ENCODE results near the gene GHRH. TPM values are rescaled to one million over a fixed set of nuclear protein-coding genes. Genes with fewer than 3 reads are reported as not detected.

Gene GHRH
- total RNA-seq, 1 experiment from 2014 or later = not detected

DNA sequence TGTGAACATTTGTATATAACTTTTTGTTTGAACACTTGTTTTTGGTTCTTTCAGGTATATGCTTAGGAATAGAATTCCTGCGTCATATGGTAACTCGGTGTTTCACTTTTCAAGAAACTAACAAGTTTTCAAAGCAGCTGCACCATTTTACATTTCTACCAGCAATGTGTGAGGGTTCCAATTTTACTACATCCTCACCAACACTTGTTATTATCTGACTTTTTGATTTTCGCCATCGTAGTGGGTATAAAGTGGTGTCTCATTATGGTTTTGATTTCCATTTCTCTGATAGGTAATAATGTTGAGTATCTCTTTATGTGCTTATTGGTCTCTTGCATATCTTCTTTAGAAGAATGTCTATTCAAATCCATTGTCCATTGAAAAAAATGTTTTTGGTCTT, 42.6 kb downstream of the GHRH start:
- TF ChIP-seq, protein P1, sequence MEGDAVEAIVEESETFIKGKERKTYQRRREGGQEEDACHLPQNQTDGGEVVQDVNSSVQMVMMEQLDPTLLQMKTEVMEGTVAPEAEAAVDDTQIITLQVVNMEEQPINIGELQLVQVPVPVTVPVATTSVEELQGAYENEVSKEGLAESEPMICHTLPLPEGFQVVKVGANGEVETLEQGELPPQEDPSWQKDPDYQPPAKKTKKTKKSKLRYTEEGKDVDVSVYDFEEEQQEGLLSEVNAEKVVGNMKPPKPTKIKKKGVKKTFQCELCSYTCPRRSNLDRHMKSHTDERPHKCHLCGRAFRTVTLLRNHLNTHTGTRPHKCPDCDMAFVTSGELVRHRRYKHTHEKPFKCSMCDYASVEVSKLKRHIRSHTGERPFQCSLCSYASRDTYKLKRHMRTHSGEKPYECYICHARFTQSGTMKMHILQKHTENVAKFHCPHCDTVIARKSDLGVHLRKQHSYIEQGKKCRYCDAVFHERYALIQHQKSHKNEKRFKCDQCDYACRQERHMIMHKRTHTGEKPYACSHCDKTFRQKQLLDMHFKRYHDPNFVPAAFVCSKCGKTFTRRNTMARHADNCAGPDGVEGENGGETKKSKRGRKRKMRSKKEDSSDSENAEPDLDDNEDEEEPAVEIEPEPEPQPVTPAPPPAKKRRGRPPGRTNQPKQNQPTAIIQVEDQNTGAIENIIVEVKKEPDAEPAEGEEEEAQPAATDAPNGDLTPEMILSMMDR (conservative IDR thresholded peaks at IDR 0.05) = no peak
- Histone ChIP-seq H3K79me1 (ENCODE audit: insufficient read depth, low read depth, low read length, poor library complexity, severe bottlenecking) (peaks cover 5% of the 10 kb centered on the region), H3K18ac (ENCODE audit: insufficient read length, low read depth, low read length) (no peak overlapping the region), H3K4me2 (ENCODE audit: insufficient read depth, insufficient read length, low read length) (no peak overlapping the region), H4K20me1 (ENCODE audit: control insufficient read depth, insufficient read depth, insufficient read length) (no peaks in the 10 kb centered on the region), H4K91ac (ENCODE audit: insufficient read length, low read depth, low read length) (no peak overlapping the region), H3K9ac (ENCODE audit: extremely low read depth, insufficient read length, low read length) (no peak overlapping the region), H3K4ac (ENCODE audit: low read depth, low read length) (no peak overlapping the region), H3K79me2 (ENCODE audit: insufficient read depth, low read length) (no peaks in the 10 kb centered on the region), H2AFZ (ENCODE audit: low read length) (no peak overlapping the region), H3K27ac (ENCODE audit: insufficient read length, low read depth, low read length) (no peak overlapping the region), H3K9me3 (ENCODE audit: control insufficient read depth, low read depth, low read length) (no peaks in the 10 kb centered on the region), H4K8ac (replicated peaks; ENCODE audit: insufficient read length, low read depth, low read length) (no peak overlapping the region), H3K27me3 (ENCODE audit: insufficient read depth, low read length) (no peaks in the 10 kb centered on the region), H2BK20ac (ENCODE audit: low read depth, low read length, poor library complexity, severe bottlenecking) (no peak overlapping the region), H2BK120ac (ENCODE audit: low read depth, low read length, poor library complexity, severe bottlenecking) (no peak overlapping the region), H2BK15ac (ENCODE audit: low read depth, low read length) (no peak overlapping the region), H3K56ac (ENCODE audit: insufficient read length, low read depth, low read length) (no peak overlapping the region), H2BK5ac (ENCODE audit: insufficient read length, low read length) (no peak overlapping the region), H3K4me1 (ENCODE audit: insufficient read depth, low read length) (no peaks in the 10 kb centered on the region), H3K23me2 (ENCODE audit: insufficient read length, low read depth, low read length, poor library complexity, severe bottlenecking) (no peaks in the 10 kb centered on the region), H3K23ac (ENCODE audit: insufficient read length, low read depth, low read length) (no peak overlapping the region), H3T11ph (ENCODE audit: low read length) (no peak overlapping the region), H2BK12ac (ENCODE audit: insufficient read length, low read depth, low read length) (no peak overlapping the region), H2AK5ac (ENCODE audit: insufficient read length, low read length) (no peak overlapping the region), H4K5ac (ENCODE audit: insufficient read length, low read depth, low read length) (no peak overlapping the region), H3K14ac (ENCODE audit: insufficient read depth, low read length) (no peak overlapping the region)
- DNase-seq = no peak
- no peaks in the 10 kb centered on the region for H3K9me3 Mint-ChIP-seq
- no peaks in the 10 kb centered on the region for H3K27me3 Mint-ChIP-seq (ENCODE audit: low read depth)
- H3K36me3 Mint-ChIP-seq (ENCODE audit: insufficient read depth in 1 of 3, low read depth in 3 of 3) = peaks cover 20 to 67% (median 58%) of the 10 kb centered on the region in 3 experiments; a peak in 6 of 7 replicates
- no peak overlapping the region for H3K27ac Mint-ChIP-seq
- WGBS (ENCODE audit: extremely low coverage, insufficient read length, low lambda C conversion rate) = no CpG with 5 or more reads among the region's 4 CpGs
- no peak overlapping the region for H3K4me3 Mint-ChIP-seq
- H3K4me1 Mint-ChIP-seq = peaks cover 25 to 26% of the 10 kb centered on the region in 2 experiments
